ENCODE data around the gene ERVH48-1.
"Not testable (repeated sequence)": the region's sequence is repeated elsewhere in the genome, so short reads cannot be mapped to it uniquely, and the experiment has no call there.

The ERVH48-1 gene

DNA sequence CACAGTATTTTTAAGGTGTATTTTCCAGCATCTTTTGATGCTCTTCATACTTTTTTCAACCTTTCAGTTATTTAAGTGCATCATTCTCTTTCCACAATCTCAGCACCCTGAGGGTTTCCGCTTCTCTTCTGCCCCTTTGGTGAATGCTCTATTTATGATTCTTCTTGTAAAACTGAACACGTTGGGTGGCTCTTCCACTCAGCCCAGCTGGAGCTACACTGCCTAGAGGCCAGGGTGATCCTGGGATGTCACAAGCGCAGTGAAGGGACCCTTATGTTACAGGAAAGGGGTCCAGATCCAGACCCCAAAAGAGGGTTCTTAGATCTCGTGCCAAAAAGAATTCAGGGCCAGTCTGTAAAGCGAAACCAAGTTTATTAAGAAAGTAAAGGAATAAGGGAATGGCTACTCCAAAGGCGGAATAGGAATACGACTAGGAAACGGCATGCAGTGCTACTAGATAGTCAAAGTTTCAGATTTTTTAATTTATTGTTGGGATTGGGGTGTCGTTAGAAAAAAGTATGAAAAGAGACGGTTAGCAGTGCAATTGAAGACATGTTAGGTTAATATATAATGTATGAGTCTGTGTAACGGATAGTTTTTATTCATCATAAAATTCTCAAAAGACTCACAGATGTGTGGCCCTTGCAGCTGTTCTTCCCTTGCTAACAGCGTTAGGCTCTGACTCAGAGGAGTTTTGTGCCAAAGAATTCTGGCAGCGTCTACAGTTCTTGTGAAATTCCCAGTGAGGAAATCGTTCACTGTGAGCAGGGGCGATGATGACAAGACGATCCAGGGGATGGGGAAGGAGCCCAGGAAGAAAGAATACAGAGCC is 14.4 kb upstream of the ERVH48-1 start:
- in situ Hi-C loops (cut with MboI; ENCODE audit: low sequenced_read_pairs) = no loop called here

DNA sequence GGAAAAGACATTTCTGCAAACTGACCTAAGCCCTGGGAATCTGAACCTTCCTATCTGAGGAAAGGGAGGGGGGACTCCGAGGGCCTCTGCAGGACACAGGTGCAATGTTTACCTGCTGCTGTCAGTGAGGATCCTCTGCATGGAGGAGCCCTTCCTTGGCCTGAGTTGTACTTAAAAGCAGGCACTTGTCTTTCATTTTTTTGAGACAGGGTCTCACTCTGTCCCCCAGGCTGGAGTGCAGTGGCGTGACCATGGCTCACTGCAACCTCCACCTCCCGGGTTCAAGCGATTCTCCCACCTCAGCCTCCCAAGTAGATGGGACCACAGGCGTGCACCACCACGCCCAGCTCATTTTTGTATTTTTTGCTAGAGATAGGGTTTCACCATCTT is 13.2 kb upstream of the ERVH48-1 start:
- in situ Hi-C loops (cut with MboI; ENCODE audit: low sequenced_read_pairs) = not testable (repeated sequence)

- in situ Hi-C loops (cut with MboI; ENCODE audit: low sequenced_read_pairs) = no loop called here
These were observed 12.7 kb upstream of the ERVH48-1 start for GRCh38 chr21:42937960-42938605.

DNA sequence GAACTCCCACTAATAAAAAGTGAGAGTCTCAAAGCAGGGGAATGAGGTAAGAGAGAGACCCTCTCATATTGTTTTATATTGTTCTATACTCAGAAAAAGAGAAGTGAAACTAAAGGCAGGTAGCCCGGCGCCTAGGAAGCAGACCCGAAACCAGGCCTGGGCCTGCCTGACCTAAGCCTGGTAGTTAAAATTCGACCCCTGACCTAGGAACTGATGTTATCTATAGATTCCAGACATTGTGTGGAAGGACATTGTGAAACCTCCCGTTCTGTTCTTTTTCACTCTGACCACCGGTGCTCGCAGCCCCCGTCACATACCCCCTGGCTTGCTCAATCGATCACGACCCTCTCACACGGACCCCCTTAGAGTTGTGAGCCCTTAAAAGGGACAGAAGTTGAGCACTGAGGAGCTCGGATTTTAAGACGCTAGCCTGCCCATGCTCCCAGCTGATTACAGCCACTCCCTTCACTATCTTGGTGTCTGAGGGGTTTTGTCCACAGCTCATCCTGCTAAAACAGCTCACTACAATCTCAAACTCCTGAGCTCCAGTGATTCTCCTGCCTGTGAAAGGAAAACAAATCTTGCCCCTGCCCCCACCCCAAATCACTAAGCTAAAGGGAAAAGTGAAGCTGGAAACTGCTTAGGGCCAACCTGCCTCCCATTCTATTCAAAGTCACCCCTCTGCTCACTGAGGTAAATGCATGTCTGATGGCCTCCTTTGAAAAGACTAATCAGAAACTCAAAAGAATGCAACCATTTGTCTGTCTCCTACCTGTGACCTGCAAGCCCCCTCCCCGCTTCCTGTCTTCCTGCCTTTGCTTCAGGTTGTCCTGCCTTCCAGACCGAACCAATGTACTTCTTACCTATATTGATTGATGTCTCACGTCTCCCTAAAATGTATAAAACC is 11.9 kb upstream of the ERVH48-1 start:
- in situ Hi-C loops (cut with MboI; ENCODE audit: low sequenced_read_pairs) = not testable (repeated sequence)

- in situ Hi-C loops (cut with MboI; ENCODE audit: low sequenced_read_pairs) = not testable (repeated sequence)
These were observed 10.9 kb upstream of the ERVH48-1 start for GRCh38 chr21:42936360-42936759.

DNA sequence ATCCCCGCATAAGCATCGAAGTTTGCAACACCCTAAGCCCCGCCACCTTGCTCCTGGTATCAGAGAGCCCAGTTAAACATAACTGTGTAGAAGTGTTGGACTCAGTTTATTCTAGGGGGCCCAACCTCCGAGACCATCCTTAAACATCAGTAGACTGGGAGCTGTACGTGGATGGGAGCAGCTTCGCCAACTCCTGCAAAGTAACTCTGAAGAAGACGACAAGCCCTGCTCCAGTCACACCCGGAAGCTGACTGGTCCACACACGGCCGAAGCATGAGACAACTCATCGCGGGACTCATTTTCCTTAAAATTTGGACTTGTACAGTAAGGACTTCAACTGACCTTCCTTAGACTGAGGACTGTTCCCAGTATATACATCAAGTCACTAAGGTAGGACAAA is 8.5 kb upstream of the ERVH48-1 start:
- in situ Hi-C loops (cut with MboI; ENCODE audit: low sequenced_read_pairs) = not testable (repeated sequence)

DNA sequence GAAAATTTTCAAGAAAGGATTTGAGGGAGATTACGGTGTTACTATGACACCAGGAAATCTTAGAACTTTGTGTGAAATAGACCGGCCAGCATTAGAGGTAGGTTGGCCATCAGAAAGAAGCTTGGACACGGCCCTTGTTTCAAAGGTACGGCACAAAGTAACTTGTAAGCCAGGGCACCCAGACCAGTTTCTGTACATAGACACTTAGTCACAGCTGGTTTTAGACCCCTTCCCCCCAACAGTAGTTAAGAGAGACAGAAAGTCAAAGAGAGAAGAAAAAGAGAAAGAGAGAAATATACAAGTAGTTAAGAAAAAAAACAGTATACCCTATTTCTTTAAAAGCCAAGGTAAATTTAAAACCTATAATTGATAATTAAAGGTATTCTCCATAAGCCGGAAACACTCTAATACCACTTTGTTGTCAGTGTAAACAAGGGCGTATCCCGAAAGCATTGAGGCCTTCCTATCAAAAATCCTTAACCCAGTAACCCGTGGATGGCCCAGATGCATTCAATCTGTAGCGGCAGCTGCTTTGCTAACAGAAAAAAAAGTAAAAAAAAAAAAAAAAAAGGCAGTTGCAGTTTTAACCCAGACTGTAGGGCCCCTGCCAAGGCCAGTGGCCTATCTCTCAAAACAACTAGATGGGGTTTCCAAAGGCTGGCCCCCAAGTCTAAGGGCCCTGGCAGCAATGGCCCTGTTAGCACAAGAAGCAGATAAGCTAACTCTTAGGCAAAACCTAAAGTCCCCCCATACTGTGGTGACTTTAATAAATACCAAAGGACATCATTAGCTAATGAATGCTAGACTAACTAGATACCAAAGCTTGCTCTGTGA is 7.9 kb upstream of the ERVH48-1 start:
- in situ Hi-C loops (cut with MboI; ENCODE audit: low sequenced_read_pairs) = not testable (repeated sequence)

DNA sequence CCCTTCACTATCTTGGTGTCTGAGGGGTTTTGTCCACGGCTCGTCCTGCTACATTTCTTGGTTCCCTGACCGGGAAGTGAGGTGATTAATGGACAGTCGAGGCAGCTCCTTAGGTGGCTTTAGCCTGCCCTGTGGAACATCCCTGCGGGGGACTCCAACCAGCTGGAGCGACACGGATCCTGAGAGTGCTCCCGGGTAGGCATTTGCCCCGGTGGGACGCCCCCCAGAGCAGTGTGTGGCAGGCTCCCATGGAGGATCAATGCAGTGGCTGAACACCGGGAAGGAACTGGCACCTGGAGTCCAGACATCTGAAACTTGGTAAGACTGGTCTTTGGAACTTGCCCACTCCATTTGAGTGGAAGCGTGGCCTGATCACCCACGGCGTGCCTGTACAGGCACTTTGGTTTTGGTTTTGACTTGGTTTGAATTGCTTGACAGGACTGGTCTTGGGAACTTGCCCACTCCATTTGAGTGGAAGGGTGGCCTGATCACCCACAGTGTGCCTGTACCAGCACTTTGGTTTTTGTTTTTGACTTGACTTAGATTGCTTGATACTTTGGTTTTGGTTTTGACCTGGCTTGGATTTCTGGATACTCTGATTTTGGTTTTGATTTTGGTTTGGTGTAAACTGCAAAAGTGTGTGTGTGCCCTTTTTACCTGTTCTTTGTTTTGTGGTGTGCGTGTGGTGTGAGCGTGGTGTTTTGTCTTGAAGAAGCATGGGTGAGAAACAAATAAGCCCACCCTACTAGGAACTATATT is 7.1 kb upstream of the ERVH48-1 start:
- in situ Hi-C loops (cut with MboI; ENCODE audit: low sequenced_read_pairs) = not testable (repeated sequence)

GRCh38 chr21:42931560-42932235 is 6.3 kb upstream of the ERVH48-1 start:
- in situ Hi-C loops (cut with MboI; ENCODE audit: low sequenced_read_pairs) = no loop called here

DNA sequence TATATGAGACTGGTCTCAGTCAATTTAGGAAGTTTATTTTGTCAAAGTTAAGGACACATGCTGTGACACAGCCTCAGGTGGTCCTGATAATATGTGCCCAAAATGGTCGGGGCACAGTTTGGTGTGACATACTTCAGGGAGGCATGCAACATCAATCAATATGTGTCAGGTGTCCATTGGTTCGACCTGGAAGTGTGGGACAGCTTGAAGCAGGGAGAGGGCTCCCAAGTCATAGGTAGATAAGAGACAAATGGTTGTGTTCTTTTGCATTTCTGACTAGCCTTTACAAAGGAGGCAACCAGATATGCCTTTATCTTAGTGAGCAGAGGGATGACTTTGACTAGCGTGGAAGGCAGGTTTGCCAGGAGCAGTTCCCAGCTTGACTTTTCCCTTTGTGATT is 4.5 kb upstream of the ERVH48-1 start:
- in situ Hi-C loops (cut with MboI; ENCODE audit: low sequenced_read_pairs) = no loop called here

DNA sequence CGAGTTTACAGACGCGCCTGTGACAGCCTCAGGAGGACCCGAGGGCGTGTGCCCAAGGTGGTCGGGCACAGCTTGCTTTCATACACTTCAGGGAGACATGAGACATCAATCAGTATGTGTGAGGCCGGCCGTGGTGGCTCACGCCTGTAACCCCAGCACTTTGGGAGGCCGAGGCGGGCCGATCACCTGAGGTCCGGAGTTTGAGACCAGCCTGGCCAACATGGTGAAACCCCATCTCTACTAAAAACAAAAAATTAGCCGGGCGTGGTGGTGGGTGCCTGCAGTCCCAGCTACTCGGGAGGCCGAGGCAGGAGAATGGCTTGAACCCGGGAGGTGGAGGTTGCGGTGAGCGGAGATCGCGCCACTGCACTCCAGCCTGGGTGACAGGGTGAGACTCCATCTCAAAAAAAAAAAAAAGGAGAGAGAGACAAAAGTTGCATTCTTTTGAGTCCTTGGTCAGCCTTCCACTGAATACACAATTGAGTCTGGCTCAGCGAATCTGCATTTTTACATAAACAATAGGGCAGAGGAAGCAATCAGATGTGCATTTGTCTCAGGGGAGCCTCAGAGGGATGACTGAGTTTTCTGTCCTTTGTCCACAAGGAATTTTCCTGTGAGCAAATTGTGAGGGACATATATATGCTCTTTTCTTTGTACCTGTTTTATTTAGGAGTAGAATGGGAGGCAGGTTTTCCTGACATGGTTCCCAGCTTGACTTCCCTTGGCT is 2.2 kb upstream of the ERVH48-1 start:
- in situ Hi-C loops (cut with MboI; ENCODE audit: low sequenced_read_pairs) = not testable (repeated sequence)

- in situ Hi-C loops (cut with MboI; ENCODE audit: low sequenced_read_pairs) = no loop called here
These were observed 1.0 kb downstream of the ERVH48-1 start for GRCh38 chr21:42924433-42924751.

- in situ Hi-C loops (cut with MboI; ENCODE audit: low sequenced_read_pairs) = no loop called here
These were observed 1.6 kb downstream of the ERVH48-1 start for GRCh38 chr21:42923553-42924432.

- in situ Hi-C loops (cut with MboI; ENCODE audit: low sequenced_read_pairs) = no loop called here
These were observed 2.5 kb downstream of the ERVH48-1 start for GRCh38 chr21:42922918-42923317.

DNA sequence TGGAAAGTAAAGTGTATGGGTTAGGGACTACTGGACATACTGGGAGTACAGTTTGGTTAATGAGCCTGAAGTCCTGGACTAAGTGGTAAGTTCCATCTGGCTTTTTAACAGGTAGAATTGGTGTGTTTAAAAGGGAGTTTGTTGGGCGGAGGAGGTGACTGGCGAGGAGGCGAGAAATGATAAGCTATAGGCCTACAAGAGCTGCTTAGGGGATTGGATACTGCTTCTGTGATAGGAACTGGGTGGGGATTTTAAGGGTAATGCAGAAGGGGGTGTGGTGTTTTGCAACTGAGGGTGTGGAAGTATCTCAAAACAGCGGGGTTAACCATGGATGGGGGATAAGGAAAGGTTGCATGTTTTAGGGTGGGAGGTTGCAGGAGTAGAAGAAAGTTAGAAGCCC is 3.5 kb downstream of the ERVH48-1 start:
- in situ Hi-C loops (cut with MboI; ENCODE audit: low sequenced_read_pairs) = no loop called here

- in situ Hi-C loops (cut with MboI; ENCODE audit: low sequenced_read_pairs) = no loop called here
These were observed 7.1 kb downstream of the ERVH48-1 start for GRCh38 chr21:42918291-42918690.

DNA sequence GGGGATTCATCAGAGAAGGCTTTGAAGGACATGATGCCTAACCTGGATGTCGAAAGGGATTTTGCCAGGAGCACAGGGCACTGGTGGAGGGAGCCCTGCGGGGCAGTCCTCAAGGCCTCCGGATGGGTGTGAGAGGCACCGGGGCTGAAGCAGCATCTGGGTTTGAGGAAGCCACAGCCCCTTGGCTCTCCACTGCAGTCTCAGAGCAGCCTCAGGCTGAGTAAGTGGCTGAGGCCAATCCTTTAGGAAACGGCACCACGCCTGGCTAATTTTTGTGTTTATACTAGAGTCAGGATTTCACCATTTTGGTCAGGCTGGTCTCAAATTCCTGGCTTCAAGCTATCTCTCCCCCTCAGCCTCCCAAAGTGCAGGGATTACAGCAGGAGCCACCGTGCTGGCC is 12.0 kb downstream of the ERVH48-1 start:
- in situ Hi-C loops (cut with MboI; ENCODE audit: low sequenced_read_pairs) = no loop called here

- in situ Hi-C loops (cut with MboI; ENCODE audit: low sequenced_read_pairs) = not testable (repeated sequence)
These were observed 13.5 kb downstream of the ERVH48-1 start for GRCh38 chr21:42911920-42912319.
